GM06990 (cell line): ENCODE results near the gene FAM181A.
A peak's percentile ranks its signal among the peaks of the same experiment; 100 is the strongest.

Experiments
- DNase-seq: peaks from one replicate; pipeline ENCODE4 v3.0.0-alpha.2; 2011; ENCODE audit not compliant: insufficient read length; ENCODE audit errors: extremely low read depth
- H3K27me3 ChIP-seq: replicated peaks from 2 replicates; pipeline ENCODE4 v1.6.0; 2011; ENCODE audit warnings: low read length; ENCODE audit not compliant: control insufficient read depth, insufficient read depth
- H3K36me3 ChIP-seq: 2 replicates; pipeline ENCODE4 v1.5.1; 2011; ENCODE audit warnings: low read length; ENCODE audit not compliant: control insufficient read depth, insufficient read depth
- H3K4me3 ChIP-seq: replicated peaks from 2 replicates; pipeline ENCODE4 v1.5.1; 2011; ENCODE audit warnings: low read depth, mild to moderate bottlenecking, control low read depth, low read length
- CTCF ChIP-seq: IDR thresholded peaks from 2 replicates; pipeline ENCODE4 v1.5.1; 2011; ENCODE audit warnings: low read length, control low read depth, mild to moderate bottlenecking, inconsistent platforms; ENCODE audit not compliant: insufficient read depth, poor library complexity, severe bottlenecking

The FAM181A gene

GRCh38 chr14:93898731-93899130, 28.4 kb upstream of the FAM181A start:
- Histone ChIP-seq H3K4me3 (no peak overlapping the region), H3K36me3 (no peaks in the 10 kb centered on the region), H3K27me3 (peaks cover 5% of the 10 kb centered on the region)
- TF ChIP-seq CTCF = no peak
- no peak for DNase-seq

DNA sequence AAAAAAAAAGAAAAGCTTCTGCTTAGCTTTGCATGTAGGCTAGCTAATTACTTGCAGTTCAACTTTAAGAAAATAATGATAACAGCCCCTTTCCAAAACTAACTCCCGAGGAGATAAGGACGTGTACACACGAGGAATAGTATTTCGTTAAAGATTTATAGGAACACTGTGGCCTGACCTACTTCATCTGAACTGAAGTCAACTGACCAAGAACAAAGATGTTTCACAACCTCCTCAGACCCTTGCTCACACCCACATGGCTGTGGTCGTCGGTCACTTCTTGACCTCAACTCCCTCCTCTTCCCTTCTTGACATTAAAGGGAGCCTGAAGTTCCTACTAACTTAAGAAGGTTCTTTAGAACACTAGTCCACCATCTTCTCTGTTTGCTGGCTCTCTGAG, 25.3 kb upstream of the FAM181A start:
- no peaks in the 10 kb centered on the region for H3K36me3 ChIP-seq
- no peak for DNase-seq
- peaks cover 5% of the 10 kb centered on the region for H3K27me3 ChIP-seq
- no peak overlapping the region for H3K4me3 ChIP-seq
- no peak for TF ChIP-seq CTCF

GRCh38 chr14:93902619-93903307, 24.4 kb upstream of the FAM181A start:
- Histone ChIP-seq H3K4me3 (no peak overlapping the region), H3K36me3 (no peaks in the 10 kb centered on the region), H3K27me3 (peaks cover 5% of the 10 kb centered on the region)
- TF ChIP-seq CTCF = no peak
- no peak for DNase-seq

DNA sequence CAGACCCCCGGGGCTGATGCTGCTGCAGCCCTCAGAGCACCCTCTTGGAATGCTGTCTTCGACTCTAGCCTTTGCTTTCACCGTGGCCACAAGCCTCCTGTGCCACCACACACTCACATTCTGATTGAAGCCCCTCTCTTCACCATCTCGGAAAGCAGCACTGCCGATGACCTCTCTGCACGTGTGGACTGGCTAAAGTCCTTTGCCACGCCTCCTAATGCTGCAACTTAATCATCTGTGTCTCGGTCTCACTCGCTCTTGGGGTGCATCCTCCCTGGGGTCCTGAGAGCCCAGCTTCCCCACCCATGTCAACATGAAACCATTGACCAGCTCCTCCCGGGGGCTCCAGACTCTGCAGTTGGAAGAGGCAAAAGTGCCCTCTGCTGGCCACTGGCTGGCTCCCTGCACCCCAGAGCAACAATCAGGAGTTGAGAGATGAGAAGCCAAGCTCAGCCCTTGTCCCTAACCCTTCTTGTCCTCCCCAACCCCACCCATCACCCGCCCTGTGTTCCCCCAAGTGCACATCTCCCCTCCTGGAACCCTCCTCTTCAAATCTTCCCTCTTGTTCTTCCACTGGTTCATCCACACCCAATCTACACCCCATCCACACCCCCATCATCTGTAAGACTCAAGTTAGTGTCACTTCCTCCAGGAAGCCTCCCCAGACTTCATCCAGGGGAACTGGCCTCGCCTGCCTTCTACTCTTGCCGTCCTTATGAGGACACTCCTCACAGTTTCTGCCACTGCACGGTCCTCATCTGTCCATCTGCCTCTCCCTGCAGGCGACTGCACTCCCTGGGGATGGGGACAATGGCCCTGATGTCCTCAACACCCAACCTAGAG, 23.6 kb upstream of the FAM181A start:
- no peak for DNase-seq
- no peak overlapping the region for H3K4me3 ChIP-seq
- peak; percentile 53 for TF ChIP-seq CTCF
- no peaks in the 10 kb centered on the region for H3K36me3 ChIP-seq
- peaks cover 5% of the 10 kb centered on the region for H3K27me3 ChIP-seq

DNA sequence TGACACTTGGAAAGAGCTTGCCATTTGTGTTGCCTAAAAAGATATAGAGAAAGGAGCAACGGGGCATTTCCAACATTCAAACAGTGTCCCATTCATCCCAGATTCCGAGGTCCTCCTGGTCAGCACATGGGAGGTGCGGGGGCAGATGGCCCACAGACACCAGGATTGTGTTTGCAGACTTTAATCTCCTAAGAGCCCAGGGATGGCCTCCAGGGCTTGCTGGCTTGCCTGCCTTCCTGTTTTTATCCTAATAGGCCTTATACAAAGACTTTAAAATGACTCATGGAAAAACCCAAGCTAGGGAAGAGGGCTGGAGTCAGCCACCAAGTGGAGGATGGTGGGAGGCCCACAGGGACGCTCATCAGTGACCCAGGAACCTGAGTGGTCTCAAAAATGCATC, 21.5 kb upstream of the FAM181A start:
- DNase-seq = no peak
- H3K4me3 ChIP-seq = no peak overlapping the region

More for the DNA sequence above, 21.5 kb upstream of the FAM181A start:
- Histone ChIP-seq H3K36me3 (no peaks in the 10 kb centered on the region), H3K27me3 (peaks cover 4% of the 10 kb centered on the region)
- no peak for TF ChIP-seq CTCF
